ENCODE measurements around the gene SSTR3. TPM values are rescaled to one million over a fixed set of nuclear protein-coding genes. Genes with fewer than 3 reads are reported as not detected.

Gene SSTR3
- total and polyA plus RNA-seq, 2 of the 13 experiments (the other 11 are each of a cell fraction or from before 2014, with no cell fraction given): 0.08 to 0.64 TPM

- TF ChIP-seq ZNF768 (CRISPR knock-in tag; IDR thresholded peaks at IDR 0.05) (peak; percentile 99), ZNF232 (CRISPR knock-in tag; IDR thresholded peaks at IDR 0.05; ENCODE audit: borderline replicate concordance) (no peak), ZMYM3 (CRISPR knock-in tag; IDR thresholded peaks at IDR 0.05) (peak; percentile 91), ZNF747 (CRISPR knock-in tag; IDR thresholded peaks at IDR 0.05; ENCODE audit: borderline replicate concordance) (0 out of 2 replicates have a peak, but pooled peaks have one; percentile 31), ZBTB20 (CRISPR knock-in tag; IDR thresholded peaks at IDR 0.05; ENCODE audit: borderline replicate concordance, low read depth) (no peak), ZNF792 (CRISPR knock-in tag; IDR thresholded peaks at IDR 0.05) (no peak), ZNF280B (CRISPR knock-in tag; IDR thresholded peaks at IDR 0.05; ENCODE audit: borderline replicate concordance) (0 out of 2 replicates have a peak, but pooled peaks have one; percentile 18), FOXA3 (CRISPR knock-in tag; IDR thresholded peaks at IDR 0.05) (peak; percentile 13; the same call in 1 of the 2 replicates), FOXA1 (IDR thresholded peaks at IDR 0.05) (no peak), FOXA1 (CRISPR knock-in tag; IDR thresholded peaks at IDR 0.05) (peak; percentile 34; the same call in 1 of the 2 replicates)
- TF ChIP-seq, protein P1, sequence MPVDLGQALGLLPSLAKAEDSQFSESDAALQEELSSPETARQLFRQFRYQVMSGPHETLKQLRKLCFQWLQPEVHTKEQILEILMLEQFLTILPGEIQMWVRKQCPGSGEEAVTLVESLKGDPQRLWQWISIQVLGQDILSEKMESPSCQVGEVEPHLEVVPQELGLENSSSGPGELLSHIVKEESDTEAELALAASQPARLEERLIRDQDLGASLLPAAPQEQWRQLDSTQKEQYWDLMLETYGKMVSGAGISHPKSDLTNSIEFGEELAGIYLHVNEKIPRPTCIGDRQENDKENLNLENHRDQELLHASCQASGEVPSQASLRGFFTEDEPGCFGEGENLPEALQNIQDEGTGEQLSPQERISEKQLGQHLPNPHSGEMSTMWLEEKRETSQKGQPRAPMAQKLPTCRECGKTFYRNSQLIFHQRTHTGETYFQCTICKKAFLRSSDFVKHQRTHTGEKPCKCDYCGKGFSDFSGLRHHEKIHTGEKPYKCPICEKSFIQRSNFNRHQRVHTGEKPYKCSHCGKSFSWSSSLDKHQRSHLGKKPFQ (CRISPR knock-in tag; IDR thresholded peaks at IDR 0.05; ENCODE audit: insufficient replicate concordance): no peak
Measured at GRCh38 chr22:37230673-37231405, 18.6 kb upstream of the SSTR3 start (continued).
